HuH-7.5 (cell line): ENCODE data around the gene RABGAP1L.
"Not testable (repeated sequence)": the region's sequence is repeated elsewhere in the genome, so short reads cannot be mapped to it uniquely, and the experiment has no call there.

Experiments used
- DNase-seq: peaks from one replicate; pipeline ENCODE4 v3.0.0; 2011; ENCODE audit warnings: low spot score

RABGAP1L gene

GRCh38 chr1:174159252-174160108, at the start of gene RABGAP1L:
RABGAP1L (plus strand) TSS chr1:174159520.
- peak; percentile 68 for DNase-seq

- no peak for DNase-seq
Measured at GRCh38 chr1:174110053-174110452, 49.3 kb upstream of the RABGAP1L start.

- DNase-seq = no peak
Measured at GRCh38 chr1:174112489-174113162, 46.7 kb upstream of the RABGAP1L start.

- DNase-seq = no peak
Measured at GRCh38 chr1:174114106-174114505, 45.2 kb upstream of the RABGAP1L start.

- DNase-seq = peak; percentile 15
Measured at GRCh38 chr1:174114788-174115448, 44.4 kb upstream of the RABGAP1L start.

GRCh38 chr1:174116042-174116441, 43.3 kb upstream of the RABGAP1L start:
- no peak for DNase-seq

GRCh38 chr1:174118751-174119150, 40.6 kb upstream of the RABGAP1L start:
- DNase-seq = no peak

GRCh38 chr1:174122318-174122717, 37.0 kb upstream of the RABGAP1L start:
- DNase-seq = not testable (repeated sequence)

GRCh38 chr1:174123843-174124242, 35.5 kb upstream of the RABGAP1L start:
- no peak for DNase-seq

GRCh38 chr1:174127176-174127575, 32.1 kb upstream of the RABGAP1L start:
- not testable (repeated sequence) for DNase-seq

GRCh38 chr1:174131032-174131638, 28.2 kb upstream of the RABGAP1L start:
- DNase-seq = no peak

GRCh38 chr1:174134003-174134659, 25.2 kb upstream of the RABGAP1L start:
- no peak for DNase-seq

GRCh38 chr1:174135211-174135610, 24.1 kb upstream of the RABGAP1L start:
- no peak for DNase-seq

GRCh38 chr1:174136714-174137113, 22.6 kb upstream of the RABGAP1L start:
- no peak for DNase-seq

GRCh38 chr1:174142836-174143235, 16.5 kb upstream of the RABGAP1L start:
- DNase-seq = no peak

GRCh38 chr1:174143727-174144396, 15.5 kb upstream of the RABGAP1L start:
- not testable (repeated sequence) for DNase-seq

- DNase-seq = not testable (repeated sequence)
Measured at GRCh38 chr1:174144397-174144783, 14.9 kb upstream of the RABGAP1L start.

GRCh38 chr1:174149216-174149615, 10.1 kb upstream of the RABGAP1L start:
- no peak for DNase-seq

GRCh38 chr1:174150499-174150898, 8.8 kb upstream of the RABGAP1L start:
- DNase-seq = no peak

GRCh38 chr1:174152427-174152826, 6.9 kb upstream of the RABGAP1L start:
- no peak for DNase-seq
